Adrenal gland (tissue), 12 donors: ENCODE results near the gene DMD. TPM values are rescaled to one million over a fixed set of nuclear protein-coding genes. Genes with fewer than 3 reads are reported as not detected.

Source experiments
- DNase-seq, 7 donors: peaks; one replicate each; pipeline ENCODE4 v3.0.0-alpha.2; 2019 to 2020
- H3K27ac ChIP-seq, 5 donors: fragments of 200-600 bp; sonication (generic) in 4 of 5; 1 replicate in 3 of 5; 2 replicates in 2 of 5; pipeline versions ENCODE4 v1.5.1 to v1.8.0; 2016 to 2020; ENCODE audit warnings: mild to moderate bottlenecking in 1 of 5
- H3K27me3 ChIP-seq: fragments of 200-600 bp; 2 replicates; pipeline ENCODE4 v1.8.0; 2021
- H3K36me3 ChIP-seq, 2 donors: fragments of 200-600 bp; replicated peaks in 1 of 2; 1 replicate in 1 of 2; 2 replicates in 1 of 2; pipeline versions ENCODE4 v1.5.1 to v1.8.0; 2018 to 2022
- H3K4me1 ChIP-seq, 2 donors: fragments of 200-600 bp; replicated peaks in 1 of 2; 1 replicate in 1 of 2; 2 replicates in 1 of 2; pipeline versions ENCODE4 v1.5.1 to v1.8.0; 2018 to 2021
- H3K4me3 ChIP-seq, 4 donors: fragments of 200-600 bp; sonication (generic) in 3 of 4; one replicate each; pipeline ENCODE4 v1.5.1; 2016 to 2018
- H3K9me3 ChIP-seq, 3 donors: fragments of 200-600 bp; sonication (generic) in 1 of 3; replicated peaks in 1 of 3; 1 replicate in 2 of 3; 2 replicates in 1 of 3; pipeline versions ENCODE4 v1.5.1 to v1.8.0; 2016 to 2021
- POLR2A ChIP-seq, 2 donors: fragments of 450-650 bp; IDR thresholded peaks; one replicate each; pipeline ENCODE4 v1.6.1; 2017; ENCODE audit warnings: antibody characterized with exemption in 2 of 2, mild to moderate bottlenecking in 2 of 2, moderate library complexity in 1 of 2
- WGBS, 4 donors: extraction: QIAGEN DNeasy Blood & Tissue Kit in 2 of 4; methylation state at CpG; one replicate each; pipeline versions ENCODE4 v1.1.5 to v1.1.7; 2013 to 2017; 5-methylcytosine and 5-hydroxymethylcytosine counted together
- intact Hi-C, 2 donors: fragments of 100-400 bp; cut with DNase I; formaldehyde crosslinking; loops; one replicate each; pipeline versions ENCODE4 v1.14.1 to v1.15.0; 2022 to 2023
- polyA plus RNA-seq, 3 donors: library from polyadenylated mRNA; stranded (reverse); fragments of 200-250 nt in 2 of 3; fragments of 350-450 nt in 1 of 3; fragmentation: Illumina TruSeq in 1 of 3; extraction: RNeasy Lipid Tissue Mini Kit (QIAGEN cat#74804) in 1 of 3; gene quantifications; one replicate each; pipeline ENCODE4 v1.2.3, GENCODE V29; 2013 to 2014
- total RNA-seq, 9 donors: library from RNA; depleted of rRNA in 4 of 9; stranded (reverse); fragments of >200 nt in 4 of 9; fragments of 120-200 nt in 1 of 9; fragmentation: NEBNext Ultra II Directional in 1 of 9; extraction: Animal tissue kit (Norgen Biotek cat#: 25700) in 1 of 9; gene quantifications; one replicate each; pipeline versions ENCODE4 v1.1.0 to v1.2.4, GENCODE V29; 2013 to 2023
- TF ChIP-seq, protein P1 (sequence below), 6 experiments: fragments of 450-650 bp in 4 of 6; fragments of 200-600 bp in 2 of 6; sonication (generic) in 1 of 6; IDR thresholded peaks; 1 replicate in 5 of 6; 2 replicates in 1 of 6; pipeline versions ENCODE4 v1.5.1 to v1.8.0; 2016 to 2021; ENCODE audit warnings: antibody characterized with exemption in 6 of 6, mild to moderate bottlenecking in 2 of 6, moderate library complexity in 1 of 6
- donor health status: healthy with polysubstance abuse.
- donor health status: Bipolar disorder and iron deficiency.
- donor health status: DM: yes; HTN: yes; CAD: no.
- donor health status: DM: no; HTN: no; CAD: no.
- donor health status: DM: no; HTN: no; CAD: no.
- donor health status: DM: yes; HTN: yes; CAD: no.

Gene DMD
- total and polyA plus RNA-seq, 12 donors, result 14.6 to 89.7 (median 36.2) TPM

DNA sequence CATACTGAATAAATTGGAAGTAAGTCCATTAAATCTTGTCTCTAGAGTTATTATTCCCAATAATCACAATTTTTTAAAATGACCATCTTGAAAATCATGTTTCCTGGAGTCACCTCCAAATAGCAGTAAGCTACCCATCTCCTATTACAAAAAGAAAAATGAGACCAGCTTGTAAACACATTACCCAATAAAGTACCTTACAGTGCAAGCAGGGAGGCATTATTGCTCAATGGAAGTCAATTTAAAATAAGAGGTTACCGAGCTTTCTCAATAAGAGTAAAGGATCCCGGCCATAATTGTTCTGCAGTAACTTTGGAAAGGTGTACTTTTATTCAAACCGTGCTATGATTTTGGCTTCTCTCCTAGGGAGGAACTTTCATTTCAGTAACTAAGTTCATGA lies 78.0 kb downstream of the DMD start:
- 56 to 72% (median 66%) methylated on average over 3 of the region's 3 CpGs for WGBS, 4 donors
- Histone ChIP-seq H3K4me3 (no peak overlapping the region), H3K4me1 (no peaks in the 10 kb centered on the region), H3K27ac (no peak overlapping the region), H3K36me3 (no peaks in the 10 kb centered on the region), H3K9me3 (no peaks in the 10 kb centered on the region), H3K27me3 (no peaks in the 10 kb centered on the region)
- intact Hi-C loops, result no loop called here
- no peak for DNase-seq
- TF ChIP-seq POLR2A (IDR thresholded peaks at IDR 0.05), result no peak
- TF ChIP-seq, protein P1, sequence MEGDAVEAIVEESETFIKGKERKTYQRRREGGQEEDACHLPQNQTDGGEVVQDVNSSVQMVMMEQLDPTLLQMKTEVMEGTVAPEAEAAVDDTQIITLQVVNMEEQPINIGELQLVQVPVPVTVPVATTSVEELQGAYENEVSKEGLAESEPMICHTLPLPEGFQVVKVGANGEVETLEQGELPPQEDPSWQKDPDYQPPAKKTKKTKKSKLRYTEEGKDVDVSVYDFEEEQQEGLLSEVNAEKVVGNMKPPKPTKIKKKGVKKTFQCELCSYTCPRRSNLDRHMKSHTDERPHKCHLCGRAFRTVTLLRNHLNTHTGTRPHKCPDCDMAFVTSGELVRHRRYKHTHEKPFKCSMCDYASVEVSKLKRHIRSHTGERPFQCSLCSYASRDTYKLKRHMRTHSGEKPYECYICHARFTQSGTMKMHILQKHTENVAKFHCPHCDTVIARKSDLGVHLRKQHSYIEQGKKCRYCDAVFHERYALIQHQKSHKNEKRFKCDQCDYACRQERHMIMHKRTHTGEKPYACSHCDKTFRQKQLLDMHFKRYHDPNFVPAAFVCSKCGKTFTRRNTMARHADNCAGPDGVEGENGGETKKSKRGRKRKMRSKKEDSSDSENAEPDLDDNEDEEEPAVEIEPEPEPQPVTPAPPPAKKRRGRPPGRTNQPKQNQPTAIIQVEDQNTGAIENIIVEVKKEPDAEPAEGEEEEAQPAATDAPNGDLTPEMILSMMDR (IDR thresholded peaks at IDR 0.05), result no peak

DNA sequence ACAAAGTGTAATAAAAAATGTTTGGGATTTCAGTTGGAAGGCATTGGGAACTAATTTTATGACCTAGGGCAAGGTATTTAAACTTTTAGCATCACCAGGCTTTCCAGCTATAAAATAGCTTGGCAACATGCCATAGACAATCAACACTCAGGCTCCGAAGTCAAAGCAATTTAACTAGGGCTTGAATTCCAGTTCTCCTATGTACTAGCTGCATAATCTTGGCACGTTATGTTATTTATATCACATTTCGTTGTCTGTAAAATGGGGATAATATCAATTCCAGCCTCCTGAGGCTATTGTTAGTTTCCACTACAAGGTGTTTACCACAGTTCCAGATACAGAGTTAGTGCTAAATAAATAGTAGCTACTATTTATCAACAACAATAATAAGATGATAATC lies 78.8 kb downstream of the DMD start:
- Histone ChIP-seq H3K4me3 (no peak overlapping the region), H3K27me3 (peaks cover 4% of the 10 kb centered on the region), H3K36me3 (no peaks in the 10 kb centered on the region), H3K27ac (no peak overlapping the region), H3K9me3 (no peaks in the 10 kb centered on the region), H3K4me1 (no peaks in the 10 kb centered on the region)
- intact Hi-C loops, result no loop called here
- 54 to 88% (median 77%) methylated on average over 3 of the region's 3 CpGs for WGBS, 4 donors
- no peak for TF ChIP-seq POLR2A (IDR thresholded peaks at IDR 0.05)
- TF ChIP-seq, protein P1 (IDR thresholded peaks at IDR 0.05), result no peak
- no peak for DNase-seq

DNA sequence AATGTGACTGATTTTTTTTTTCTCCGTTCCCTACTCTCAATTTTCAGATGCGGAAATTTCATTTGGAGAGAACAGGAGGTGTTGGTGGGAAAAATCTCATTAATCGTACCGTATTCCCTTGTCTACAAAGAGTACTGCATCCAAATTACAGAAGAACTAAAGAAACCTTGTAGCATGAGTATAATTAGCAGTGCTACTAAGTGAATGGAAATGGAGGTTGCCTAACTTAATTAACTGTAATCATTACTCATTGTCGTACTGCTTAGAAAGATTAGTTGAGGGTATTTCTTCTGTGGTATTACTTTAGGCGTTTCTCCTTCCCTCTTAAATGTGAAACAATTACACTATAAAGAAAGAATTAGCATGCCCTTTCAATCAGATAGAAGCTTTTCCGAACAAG lies 81.7 kb downstream of the DMD start:
- DNase-seq, result no peak
- Histone ChIP-seq H3K4me3 (no peak overlapping the region), H3K27ac (no peak overlapping the region), H3K4me1 (no peaks in the 10 kb centered on the region), H3K27me3 (peaks cover 4% of the 10 kb centered on the region), H3K36me3 (no peaks in the 10 kb centered on the region), H3K9me3 (no peaks in the 10 kb centered on the region)
- TF ChIP-seq, protein P1 (IDR thresholded peaks at IDR 0.05), result no peak
- TF ChIP-seq POLR2A (IDR thresholded peaks at IDR 0.05), result no peak
- intact Hi-C loops, result no loop called here
- 76 to 95% (median 88%) methylated on average over 7 of the region's 7 CpGs for WGBS, 4 donors

DNA sequence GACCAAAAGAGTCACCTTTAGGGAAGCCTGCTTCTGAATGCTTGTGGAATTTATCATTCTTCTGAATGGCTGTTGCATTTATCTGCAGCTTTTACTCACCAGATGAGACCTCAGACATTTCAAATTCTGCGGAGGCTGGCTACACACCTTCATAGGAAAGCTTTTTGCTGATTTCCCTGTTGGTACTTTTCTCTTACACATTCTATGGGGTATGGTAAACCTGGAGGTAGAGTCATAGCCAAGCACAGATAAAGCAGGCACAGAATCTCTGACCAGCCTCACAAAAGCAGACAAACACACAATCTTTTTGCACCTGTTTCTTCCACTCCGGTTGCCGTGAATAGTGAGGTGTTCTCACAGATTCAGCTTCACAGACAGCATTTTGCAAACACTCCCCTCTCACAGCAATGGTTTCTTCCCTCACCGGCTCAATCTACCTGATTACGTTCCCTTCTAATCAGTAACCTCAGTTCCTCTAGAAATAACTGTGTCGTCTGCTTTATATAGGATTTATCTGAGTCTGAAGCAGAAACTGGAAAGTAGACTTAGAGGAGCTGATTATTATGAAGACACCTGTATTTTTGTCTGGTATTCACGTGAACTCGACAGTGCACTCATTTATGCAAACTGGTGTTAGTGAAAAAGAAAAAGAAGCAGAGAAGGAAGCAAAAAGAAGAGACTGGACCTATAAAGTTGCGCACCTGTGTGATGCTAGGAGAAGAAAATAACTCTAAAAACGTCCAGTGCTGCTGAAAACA lies 83.1 kb downstream of the DMD start:
- Histone ChIP-seq H3K9me3 (no peaks in the 10 kb centered on the region), H3K4me3 (no peak overlapping the region), H3K36me3 (no peaks in the 10 kb centered on the region), H3K27ac (no peak overlapping the region), H3K27me3 (peaks cover 4% of the 10 kb centered on the region), H3K4me1 (no peaks in the 10 kb centered on the region)
- intact Hi-C loops, result no loop called here
- WGBS, 4 donors, result 37 to 40% (median 38%) methylated on average over 10 of the region's 10 CpGs
- TF ChIP-seq, protein P1 (IDR thresholded peaks at IDR 0.05), result no peak
- TF ChIP-seq POLR2A (IDR thresholded peaks at IDR 0.05), result no peak
- DNase-seq, result no peak
